NCI-H1694 treated with DMSO at 0.1 percent for 48 hours (cell line): Measurements from ENCODE around the gene OTP.

Experiments used
- DNase-seq: peaks from one replicate; lab custom pipeline; 2025; lab: John Stamatoyannopoulos, UW

The OTP gene

GRCh38 chr5:77637998-77638762 is at the start of gene OTP:
OTP (minus strand) TSS chr5:77638713; CDS start chr5:77638549, 164 bp downstream.
- no peak for DNase-seq

GRCh38 chr5:77683171-77683732 is 44.7 kb upstream of the OTP start:
- DNase-seq: no peak

GRCh38 chr5:77670526-77670925 is 32.0 kb upstream of the OTP start:
- no peak for DNase-seq

GRCh38 chr5:77669677-77670076 is 31.2 kb upstream of the OTP start:
- DNase-seq: no peak

GRCh38 chr5:77663090-77663863 is 24.8 kb upstream of the OTP start:
- no peak for DNase-seq

- no peak for DNase-seq
Measured at GRCh38 chr5:77662635-77663034, 24.1 kb upstream of the OTP start.

GRCh38 chr5:77658662-77659061 is 20.1 kb upstream of the OTP start:
- no peak for DNase-seq

GRCh38 chr5:77651343-77651742 is 12.8 kb upstream of the OTP start:
- no peak for DNase-seq

- no peak for DNase-seq
Measured at GRCh38 chr5:77650686-77651085, 12.2 kb upstream of the OTP start.

- DNase-seq: no peak
Measured at GRCh38 chr5:77649776-77650175, 11.3 kb upstream of the OTP start.

GRCh38 chr5:77645995-77646639 is 7.6 kb upstream of the OTP start:
- DNase-seq: no peak

- no peak for DNase-seq
Measured at GRCh38 chr5:77645158-77645994, 6.9 kb upstream of the OTP start.

- DNase-seq: peak; percentile 14
Measured at GRCh38 chr5:77644371-77645157, 6.1 kb upstream of the OTP start.

- no peak for DNase-seq
Measured at GRCh38 chr5:77643654-77644370, 5.3 kb upstream of the OTP start.

- no peak for DNase-seq
Measured at GRCh38 chr5:77642738-77643653, 4.5 kb upstream of the OTP start.

GRCh38 chr5:77641963-77642737 is 3.6 kb upstream of the OTP start:
- DNase-seq: no peak

GRCh38 chr5:77641397-77641943 is 3.0 kb upstream of the OTP start:
- DNase-seq: no peak
